Endothelial cell of umbilical vein (primary cell): Measurements from ENCODE around the gene RILPL1.

Experiments used
- CTCF ChIP-seq, 2 donors: IDR thresholded peaks; 1 replicate in 1 of 2; 2 replicates in 1 of 2; pipeline ENCODE4 v1.5.1; 2011; ENCODE audit warnings: low read length in 2 of 2, mild to moderate bottlenecking in 2 of 2, moderate library complexity in 2 of 2, control low read depth in 1 of 2, inconsistent platforms in 1 of 2, low read depth in 1 of 2; ENCODE audit not compliant: insufficient read depth in 1 of 2; ENCODE audit errors: extremely low read depth in 1 of 2
- EZH2 ChIP-seq: IDR thresholded peaks from 2 replicates; pipeline ENCODE4 v1.6.1; 2012; ENCODE audit warnings: borderline replicate concordance, low read depth, mild to moderate bottlenecking, moderate library complexity, low read length, inconsistent platforms; ENCODE audit not compliant: severe bottlenecking
- JUN ChIP-seq: IDR thresholded peaks from 2 replicates; pipeline ENCODE4 v1.6.1; 2011; ENCODE audit warnings: borderline replicate concordance, low read depth; ENCODE audit not compliant: insufficient read length, insufficient read depth
- MYC ChIP-seq: IDR thresholded peaks from one replicate; pipeline ENCODE4 v1.6.1; 2011; ENCODE audit warnings: mild to moderate bottlenecking, low read depth, low read length
- POLR2A ChIP-seq: IDR thresholded peaks from 2 replicates; pipeline ENCODE4 v1.6.1; 2012; ENCODE audit warnings: low read depth, mild to moderate bottlenecking, control low read depth, low read length
- POLR2AphosphoS5 ChIP-seq: IDR thresholded peaks from 2 replicates; pipeline ENCODE4 v1.6.1; 2012; ENCODE audit warnings: low read depth, mild to moderate bottlenecking, control low read depth, low read length, moderate library complexity; ENCODE audit not compliant: insufficient read depth

GRCh38 chr12:123469978-123470377, 63.5 kb downstream of the RILPL1 start:
- TF ChIP-seq MYC (no peak), CTCF (IDR thresholded peaks at IDR 0.05; ENCODE audit: extremely low read depth in 1 of 2, insufficient read depth in 1 of 2, low read depth in 1 of 2, low read length in 2 of 2) (no peak), EZH2 (no peak), JUN (no peak), POLR2AphosphoS5 (no peak), POLR2A (no peak)
